HG02798 (cell line): Measurements from ENCODE around the gene KIAA0586.
"Not testable (repeated sequence)": the region's sequence is repeated elsewhere in the genome, so short reads cannot be mapped to it uniquely, and the experiment has no call there.

Experiments used
- ATAC-seq: cut with Tn5 transposase; IDR thresholded peaks from one replicate; pipeline ENCODE4 v1.9.1; 2021; ENCODE audit warnings: mild to moderate bottlenecking; ENCODE audit not compliant: unreplicated experiment, poor library complexity

KIAA0586 gene

DNA sequence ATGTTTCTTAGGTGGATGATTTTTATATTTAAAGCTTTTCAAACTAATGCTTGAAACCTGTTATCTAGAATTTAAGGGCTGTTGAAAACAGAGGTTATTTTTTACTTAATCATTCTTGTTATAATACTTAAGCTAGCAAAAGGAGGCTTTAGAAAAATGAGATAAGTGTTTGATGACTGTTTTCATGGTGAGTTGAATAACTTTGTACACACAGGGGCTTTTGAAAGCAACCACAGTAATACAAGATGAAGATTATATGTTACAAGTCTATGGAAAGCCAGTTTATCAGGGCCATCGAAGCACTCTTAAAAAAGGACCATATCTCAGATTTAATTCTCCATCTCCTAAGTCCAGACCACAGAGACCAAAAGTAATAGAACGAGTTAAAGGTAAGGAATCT is 33.3 kb downstream of the KIAA0586 start:
- no peak for ATAC-seq

- no peak for ATAC-seq
Measured at GRCh38 chr14:58463147-58463546, 35.6 kb downstream of the KIAA0586 start.

DNA sequence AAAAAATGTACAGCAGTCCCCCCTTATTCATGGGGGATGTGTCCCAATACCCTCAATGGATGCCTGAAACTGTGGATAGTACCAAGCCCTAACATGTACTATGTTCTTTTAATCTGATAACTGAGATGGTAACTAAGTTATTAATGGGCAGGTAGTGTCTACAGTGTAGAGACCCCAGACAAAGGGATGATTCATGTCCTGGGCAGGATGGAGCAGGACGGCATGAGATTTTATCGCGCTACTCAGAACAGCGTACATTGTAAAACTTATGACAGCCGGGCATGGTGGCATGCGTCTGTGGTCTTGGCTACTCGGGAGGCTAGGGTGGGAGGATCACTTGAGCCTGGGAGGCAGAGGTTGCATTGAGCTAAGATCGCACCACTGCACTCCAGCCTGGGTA is 37.1 kb downstream of the KIAA0586 start:
- no peak for ATAC-seq

- no peak for ATAC-seq
Measured at GRCh38 chr14:58465421-58465820, 37.9 kb downstream of the KIAA0586 start.

GRCh38 chr14:58466459-58466858 is 38.9 kb downstream of the KIAA0586 start:
- ATAC-seq: no peak

GRCh38 chr14:58467575-58467974 is 40.1 kb downstream of the KIAA0586 start:
- ATAC-seq: no peak

DNA sequence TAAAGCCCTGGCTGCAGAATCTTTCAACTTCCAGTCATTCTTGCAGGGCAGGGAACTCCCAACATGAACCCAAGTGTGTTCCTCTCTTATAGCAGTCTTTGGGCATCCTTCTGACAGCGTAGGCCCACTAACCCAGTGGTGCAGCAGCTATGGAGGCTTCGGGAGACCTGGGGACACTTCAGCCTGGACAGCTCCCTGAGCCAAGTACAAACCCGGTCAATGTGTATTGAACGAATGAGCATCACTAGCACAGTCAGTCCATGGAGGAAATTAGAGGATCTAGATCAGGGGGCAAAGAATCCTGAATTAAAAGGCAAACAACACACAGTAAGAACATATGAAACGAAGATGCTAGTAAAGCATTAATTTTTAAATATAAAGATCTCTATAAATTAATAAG is 41.8 kb downstream of the KIAA0586 start:
- no peak for ATAC-seq

GRCh38 chr14:58476320-58476719 is 48.8 kb downstream of the KIAA0586 start:
- no peak for ATAC-seq

DNA sequence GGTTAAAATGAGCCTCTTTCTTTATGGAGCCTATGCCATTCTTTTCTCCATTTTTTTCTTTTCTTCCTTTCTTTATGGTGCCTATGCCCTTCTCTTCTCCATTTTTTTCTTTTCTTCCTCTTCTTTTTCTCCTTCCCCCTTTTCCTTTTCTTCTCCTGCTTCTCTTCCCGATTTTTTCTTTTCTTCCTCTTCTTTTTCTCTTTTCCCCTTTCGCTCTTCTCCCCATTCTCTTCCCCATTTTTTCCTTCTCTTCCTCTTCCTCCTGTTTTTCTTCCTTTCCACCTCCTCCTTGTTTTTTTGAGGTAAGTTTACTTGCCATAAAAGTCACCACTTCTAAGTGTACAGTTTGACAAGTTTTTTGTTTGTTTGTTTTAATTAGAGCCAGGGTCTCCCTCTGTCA is 50.1 kb downstream of the KIAA0586 start:
- no peak for ATAC-seq

GRCh38 chr14:58478329-58478728 is 50.8 kb downstream of the KIAA0586 start:
- not testable (repeated sequence) for ATAC-seq

GRCh38 chr14:58479975-58480374 is 52.5 kb downstream of the KIAA0586 start:
- no peak for ATAC-seq

DNA sequence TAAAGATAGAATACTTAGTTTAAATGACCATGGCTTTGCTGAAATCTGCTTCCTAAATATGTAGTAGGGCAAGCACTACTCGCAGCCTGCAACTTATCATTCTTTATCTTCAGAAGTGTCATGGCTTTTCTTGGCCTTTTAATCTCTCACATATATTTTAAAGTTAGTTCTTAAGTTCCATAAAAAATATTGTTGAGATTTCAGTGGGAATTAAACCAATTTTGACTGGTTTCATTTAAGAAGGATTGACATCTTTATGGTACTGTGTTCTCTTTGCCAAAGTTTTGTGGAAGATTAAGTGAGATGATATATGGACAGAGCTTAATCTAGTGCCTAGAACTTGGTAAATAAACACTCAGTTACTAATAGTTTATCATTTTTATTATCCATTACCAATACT is 56.7 kb downstream of the KIAA0586 start:
- no peak for ATAC-seq

- no peak for ATAC-seq
Measured at GRCh38 chr14:58488550-58488949, 61.0 kb downstream of the KIAA0586 start.

DNA sequence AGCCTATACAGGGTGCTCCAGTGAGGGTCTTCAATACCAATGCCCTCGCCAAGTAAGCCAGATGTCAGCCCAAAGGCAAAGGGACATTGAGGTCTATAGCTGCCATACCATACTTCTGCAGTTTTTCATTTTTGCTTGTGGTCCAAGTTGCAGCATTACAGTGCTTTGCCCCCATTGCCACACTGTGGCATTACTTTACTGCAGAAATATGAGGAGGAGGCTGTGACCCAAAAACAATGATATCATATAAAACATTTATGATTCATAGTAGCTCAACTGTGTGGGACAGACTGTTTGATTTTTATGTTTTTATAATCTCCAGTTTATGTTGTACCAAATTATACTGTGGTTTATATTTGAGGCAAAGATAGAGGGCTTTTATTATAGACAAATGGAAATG is 64.1 kb downstream of the KIAA0586 start:
- no peak for ATAC-seq

- ATAC-seq: no peak
Measured at GRCh38 chr14:58492044-58492443, 64.5 kb downstream of the KIAA0586 start.

- peak; percentile 62 for ATAC-seq
Measured at GRCh38 chr14:58501214-58501816, 73.8 kb downstream of the KIAA0586 start.

- no peak for ATAC-seq
Measured at GRCh38 chr14:58513272-58513671, 85.8 kb downstream of the KIAA0586 start.

GRCh38 chr14:58517592-58517991 is 90.1 kb downstream of the KIAA0586 start:
- no peak for ATAC-seq

DNA sequence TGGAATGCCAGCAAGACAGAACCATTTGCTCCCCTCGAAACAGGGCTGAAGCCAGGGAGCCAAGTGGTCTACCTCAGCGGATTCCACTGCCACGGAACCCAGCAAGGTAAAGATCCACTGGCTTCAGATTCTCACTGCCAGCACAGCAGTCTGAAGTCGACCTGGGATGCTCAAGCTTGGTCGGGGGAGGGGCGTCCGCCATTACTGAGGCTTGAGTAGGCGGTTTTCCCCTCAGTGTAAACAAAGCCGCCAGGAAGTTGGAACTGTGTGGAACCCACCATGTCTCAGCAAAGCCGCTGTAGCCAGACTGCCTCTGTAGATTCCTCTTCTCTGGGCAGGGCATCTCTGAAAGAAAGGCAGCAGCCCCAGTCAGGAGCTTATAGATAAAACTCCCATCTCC is 98.2 kb downstream of the KIAA0586 start:
- ATAC-seq: not testable (repeated sequence)

DNA sequence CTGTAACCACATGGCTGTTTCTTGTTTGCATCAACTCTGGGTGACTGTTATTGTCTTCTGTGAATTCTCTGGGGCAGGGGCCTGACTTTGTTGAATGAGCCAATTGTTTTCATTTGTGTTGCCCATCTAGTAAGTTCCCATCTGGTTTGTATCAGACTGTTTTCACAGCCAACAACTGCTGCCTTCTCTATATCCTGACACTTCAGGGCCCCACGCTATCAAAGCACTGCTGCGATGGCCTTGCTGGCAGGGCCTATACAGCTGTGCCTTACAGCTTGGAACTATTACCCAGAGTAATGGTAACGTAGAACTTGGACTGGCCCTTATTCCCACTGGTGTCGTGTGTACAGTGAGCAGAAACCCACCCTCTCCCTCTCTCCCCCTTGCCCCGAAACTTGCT is 105.9 kb downstream of the KIAA0586 start:
- no peak for ATAC-seq

DNA sequence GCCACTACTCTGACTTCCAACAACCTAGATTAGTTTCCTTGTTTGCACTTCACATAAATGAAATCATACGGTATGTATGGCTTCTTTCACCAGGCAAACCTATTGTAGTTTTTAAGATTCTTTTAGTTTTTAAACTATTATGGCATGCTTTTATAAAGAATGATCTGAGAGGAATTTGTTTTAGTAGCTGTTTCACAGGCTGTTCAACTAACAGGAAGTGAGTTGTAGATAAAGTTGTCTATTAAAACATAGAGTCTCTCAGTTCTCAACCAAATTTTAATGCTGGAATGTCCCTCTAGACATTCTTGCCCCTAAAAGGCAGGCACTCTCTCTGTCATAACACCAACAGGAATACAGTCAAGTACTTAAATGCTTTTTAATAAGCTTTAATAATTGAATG is 107.5 kb downstream of the KIAA0586 start:
- ATAC-seq: no peak

DNA sequence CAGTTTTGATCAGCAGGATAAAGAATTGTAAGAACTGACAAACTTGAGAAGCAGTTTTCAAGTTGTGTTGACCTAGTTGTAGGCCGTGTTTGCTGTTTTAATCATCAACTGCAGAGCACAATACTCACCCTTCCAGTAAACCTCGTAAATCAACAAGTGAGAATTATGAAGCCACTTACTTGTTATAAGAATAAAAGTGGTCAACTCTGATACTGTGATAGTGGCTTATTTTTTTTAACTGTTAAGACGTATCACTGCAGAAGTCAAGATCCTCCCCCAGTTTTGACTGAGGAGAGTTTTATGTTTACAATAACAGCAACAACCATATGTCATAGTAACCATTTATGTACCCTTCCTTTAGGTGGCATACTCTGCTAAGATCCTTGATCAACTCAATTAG is 109.5 kb downstream of the KIAA0586 start:
- ATAC-seq: no peak
